Fibroblast of skin of abdomen (primary cell): ENCODE measurements around the gene AGBL3. TPM values are rescaled to one million over a fixed set of nuclear protein-coding genes. Genes with fewer than 3 reads are reported as not detected.

Experiments
- DNase-seq: peaks from one replicate; pipeline ENCODE4 v3.0.0-alpha.2; 2013
- polyA plus RNA-seq, 2 experiments: library from polyadenylated mRNA; unstranded; fragments of 120-200 nt; gene quantifications; one replicate each; pipeline ENCODE4 v1.2.1, GENCODE V29; 2013; ENCODE audit not compliant: insufficient read length in 2 of 2

Gene AGBL3
- polyA plus RNA-seq (2013, experiment 1 of 2; ENCODE audit: insufficient read length), result 0.75 TPM
- polyA plus RNA-seq (2013, experiment 2 of 2; ENCODE audit: insufficient read length), result 0.63 TPM

DNA sequence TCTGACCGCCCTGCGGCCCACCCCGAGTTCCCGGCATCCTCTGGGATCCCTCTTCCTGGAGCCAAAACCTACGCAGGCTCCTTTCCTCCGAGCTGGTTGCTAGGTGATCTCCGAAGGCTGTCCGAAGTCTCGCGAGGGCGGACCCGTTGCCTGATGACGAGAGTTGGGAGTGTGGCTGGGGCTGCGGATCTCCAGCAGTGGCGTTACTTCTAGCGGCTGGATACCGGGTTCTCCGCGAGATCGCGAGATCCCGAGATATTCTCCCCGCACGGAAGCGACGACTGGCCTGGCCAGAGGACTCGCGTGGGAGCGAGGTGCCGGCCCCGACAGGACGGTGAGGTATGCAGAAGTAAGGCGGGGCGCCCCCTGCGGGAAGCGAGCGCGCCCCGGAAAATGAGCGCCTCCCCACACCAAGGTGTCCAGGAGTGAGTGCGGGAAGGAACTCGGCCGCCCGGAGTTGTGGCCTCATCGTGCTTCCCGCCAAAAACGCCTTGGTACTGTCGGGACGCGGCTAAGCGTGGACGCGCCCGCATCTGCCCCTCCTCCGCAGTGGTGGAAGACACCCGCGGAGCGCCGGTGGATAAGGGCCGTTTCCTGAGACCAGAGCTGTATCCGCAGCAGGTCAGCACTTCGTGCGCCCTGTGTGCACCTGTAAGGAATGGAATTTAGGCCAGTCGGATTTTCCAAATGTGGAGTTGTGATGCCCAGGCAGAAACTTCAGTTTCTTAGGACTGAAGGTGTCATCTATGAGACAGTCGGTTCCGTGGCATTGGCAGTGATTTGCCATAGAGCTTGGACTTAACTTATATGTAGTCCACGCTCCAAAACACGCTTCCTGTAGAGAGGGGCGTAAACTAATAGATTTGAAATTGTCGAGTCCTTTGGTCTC lies at the start of gene AGBL3:
Gene AGBL3, plus strand, starts transcription at position 146 of the 889 bp plus-strand sequence. CDS start 1,426 bp downstream, outside the sequence.
- DNase-seq, result peak; percentile 97

DNA sequence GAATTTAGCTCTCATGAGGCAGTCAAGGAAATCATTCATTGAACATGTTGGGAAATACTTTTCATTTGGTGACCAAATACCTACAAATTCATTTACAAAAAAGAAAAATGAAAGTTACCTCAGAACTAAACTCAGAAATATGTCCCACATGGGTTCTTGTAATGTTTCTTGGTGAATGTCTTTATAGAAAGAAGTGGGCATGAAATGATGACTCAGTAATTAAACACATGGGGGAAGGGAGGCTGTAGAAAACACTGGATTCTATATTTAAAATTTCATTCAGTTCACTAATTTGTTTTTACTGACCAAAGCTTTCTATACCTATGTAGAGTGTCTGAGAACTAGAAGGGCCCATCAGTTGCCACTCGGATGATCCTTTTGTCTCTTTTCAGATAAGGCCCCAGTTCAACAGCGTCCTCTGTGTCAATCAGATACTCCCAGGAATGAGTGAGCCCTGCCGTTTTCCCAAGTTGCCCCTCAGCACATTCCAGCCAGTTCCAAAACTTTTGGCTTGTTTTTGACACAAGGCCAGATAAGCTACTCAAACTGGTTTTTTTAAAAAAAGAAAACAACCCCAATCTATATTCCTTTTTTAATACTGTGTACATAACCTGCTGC lies 49.3 kb upstream of the AGBL3 start:
- DNase-seq, result no peak

- no peak for DNase-seq
Measured at GRCh38 chr7:134938141-134938540, 48.2 kb upstream of the AGBL3 start.

DNA sequence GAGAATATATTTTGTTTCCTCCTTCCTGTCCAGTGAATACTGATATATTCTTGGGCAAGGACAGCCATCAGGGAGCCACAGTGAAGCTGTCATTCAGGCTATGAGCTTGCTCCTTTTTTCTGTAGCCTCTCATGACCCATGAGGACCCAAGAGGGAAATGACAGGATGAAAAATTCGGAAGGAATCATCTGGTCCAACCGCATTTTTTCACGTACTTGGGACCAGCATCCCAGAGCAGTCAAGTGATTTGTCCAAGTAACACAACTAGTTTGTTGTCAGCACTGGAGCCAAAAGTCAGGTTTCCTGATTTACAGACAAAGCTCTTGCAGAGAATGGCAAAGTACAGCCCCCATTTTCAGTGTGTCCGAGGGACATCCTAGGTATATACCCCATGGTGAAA lies 47.2 kb upstream of the AGBL3 start:
- DNase-seq, result no peak

DNA sequence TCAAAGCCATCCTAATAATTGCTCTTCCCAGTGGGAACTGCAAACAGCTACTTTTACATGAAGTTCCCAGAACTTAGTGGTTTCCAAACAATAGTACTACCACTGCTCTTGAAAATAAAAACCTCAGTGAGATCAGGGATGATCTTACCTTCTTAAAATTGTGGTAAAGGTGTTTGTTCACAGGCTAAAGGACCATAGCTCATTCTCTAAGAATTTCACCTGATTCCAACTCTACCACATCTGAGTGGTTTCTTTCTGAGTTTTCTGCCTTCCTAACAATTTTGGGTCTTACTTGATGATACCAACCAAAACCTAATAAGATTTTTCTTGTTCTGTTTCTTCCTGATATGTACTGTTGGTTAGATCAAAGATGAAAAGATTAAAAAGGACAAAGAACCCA lies 45.6 kb upstream of the AGBL3 start:
- DNase-seq, result no peak

- DNase-seq, result peak; percentile 91
Measured at GRCh38 chr7:134941185-134941900, 45.0 kb upstream of the AGBL3 start.

DNA sequence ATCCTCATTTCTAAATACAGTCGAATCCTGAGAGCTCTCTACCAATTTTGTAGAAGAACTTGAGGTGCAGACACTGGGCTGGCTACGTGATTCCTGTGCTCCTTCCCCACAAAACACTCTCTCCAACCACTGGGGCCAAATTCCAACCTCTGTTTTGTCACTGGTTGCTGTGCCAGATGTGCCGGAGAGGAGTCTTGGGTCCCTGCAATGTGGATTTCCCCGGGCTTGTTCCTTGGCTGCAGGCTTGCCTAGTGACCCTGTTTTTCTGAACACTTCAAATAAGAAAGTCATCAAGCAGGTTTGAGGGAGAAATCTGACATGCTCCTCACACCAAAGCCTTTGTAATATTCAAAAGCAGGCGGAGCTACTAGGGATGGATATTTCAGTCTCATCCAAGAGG lies 44.4 kb upstream of the AGBL3 start:
- DNase-seq, result no peak

GRCh38 chr7:134942690-134943466 lies 43.4 kb upstream of the AGBL3 start:
- DNase-seq, result no peak

- DNase-seq, result no peak
Measured at GRCh38 chr7:134943785-134944400, 42.4 kb upstream of the AGBL3 start.

- DNase-seq, result no peak
Measured at GRCh38 chr7:134945691-134946090, 40.6 kb upstream of the AGBL3 start.

DNA sequence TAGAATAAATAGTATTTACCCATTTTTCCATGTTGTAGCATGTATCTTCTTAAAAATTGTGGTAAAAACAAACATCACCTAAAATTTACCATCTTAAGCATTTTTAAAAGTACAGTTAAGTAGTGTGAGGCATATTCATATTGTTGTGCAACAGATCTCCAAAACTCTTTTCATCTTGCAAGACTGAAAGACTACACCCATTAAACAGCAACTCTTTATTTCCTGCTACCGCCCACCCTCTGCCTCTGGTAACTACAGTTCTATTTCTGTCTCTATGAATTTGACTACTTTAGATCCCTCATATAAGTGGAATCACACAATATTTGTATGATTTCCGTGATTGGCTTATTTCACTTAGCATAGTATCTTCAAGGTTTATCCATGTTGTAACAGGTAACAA lies 40.0 kb upstream of the AGBL3 start:
- no peak for DNase-seq

GRCh38 chr7:134947329-134947728 lies 39.0 kb upstream of the AGBL3 start:
- DNase-seq, result no peak

DNA sequence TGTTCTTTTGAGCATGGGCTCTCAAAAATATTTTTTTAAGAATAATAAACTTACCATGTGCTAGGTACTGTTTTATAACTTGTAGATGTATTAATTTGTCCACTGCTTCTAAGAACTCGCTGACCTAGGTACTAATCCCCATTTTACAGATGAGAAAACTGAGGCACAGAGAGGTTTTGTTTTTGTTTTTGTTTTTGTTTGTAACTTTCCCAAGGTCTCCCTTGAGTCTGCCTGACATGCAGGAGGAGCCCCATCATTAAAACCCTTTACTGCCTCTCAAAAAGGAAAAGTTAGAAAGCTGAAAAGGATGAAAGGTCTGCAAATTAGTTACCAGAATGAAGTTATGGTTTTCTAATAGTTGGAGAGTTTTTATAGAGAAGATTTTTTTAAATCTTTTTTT lies 38.5 kb upstream of the AGBL3 start:
- no peak for DNase-seq

DNA sequence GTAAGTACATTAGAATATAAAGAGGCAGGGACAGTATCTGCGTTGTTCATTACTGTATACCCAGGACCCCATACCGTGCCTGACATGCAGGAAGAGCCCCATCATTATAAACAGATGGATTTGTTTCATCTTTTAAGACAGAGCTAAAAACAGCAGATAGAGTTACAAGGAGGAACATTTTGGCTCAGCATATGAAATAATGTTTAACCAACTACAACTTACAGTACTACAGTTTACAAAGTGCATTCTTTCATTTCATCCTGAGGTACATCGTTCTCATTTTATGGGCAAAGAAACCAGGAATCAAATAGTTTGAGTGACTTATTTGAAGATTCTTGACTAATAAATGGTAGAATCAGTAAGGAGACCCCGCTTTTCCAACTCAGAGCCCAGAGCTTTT lies 38.1 kb upstream of the AGBL3 start:
- no peak for DNase-seq

GRCh38 chr7:134948736-134949135 lies 37.6 kb upstream of the AGBL3 start:
- no peak for DNase-seq

- no peak for DNase-seq
Measured at GRCh38 chr7:134949171-134949570, 37.1 kb upstream of the AGBL3 start.

- no peak for DNase-seq
Measured at GRCh38 chr7:134954197-134955082, 31.9 kb upstream of the AGBL3 start.

GRCh38 chr7:134957005-134957404 lies 29.3 kb upstream of the AGBL3 start:
- no peak for DNase-seq

- DNase-seq, result no peak
Measured at GRCh38 chr7:134959810-134960209, 26.5 kb upstream of the AGBL3 start.

DNA sequence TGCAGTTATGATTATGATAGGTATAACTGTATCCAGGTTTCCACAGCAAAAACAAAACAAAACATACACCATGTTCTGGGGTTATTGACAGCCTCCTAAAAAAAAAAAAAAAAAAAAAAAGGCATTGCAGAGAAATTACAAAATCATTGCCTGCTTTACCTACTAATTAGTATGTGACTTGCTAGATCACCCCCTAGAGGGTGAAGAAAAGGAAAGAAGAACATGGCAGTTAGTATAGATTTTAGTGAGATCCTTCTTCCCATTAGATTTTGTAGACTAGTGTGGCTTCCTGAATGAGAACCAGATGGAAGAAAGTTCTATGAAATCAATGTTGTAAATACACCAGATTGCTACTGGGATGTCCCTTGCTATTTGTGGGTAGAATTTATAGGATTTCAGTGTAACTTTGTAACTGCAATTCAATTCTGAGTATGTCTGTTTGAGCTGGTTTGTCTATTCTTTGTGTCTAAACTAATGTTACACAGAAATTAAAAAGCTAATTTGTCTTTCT lies 24.0 kb upstream of the AGBL3 start:
- DNase-seq, result no peak

GRCh38 chr7:134963036-134963435 lies 23.3 kb upstream of the AGBL3 start:
- no peak for DNase-seq
